OCI-LY3 (cell line): ENCODE measurements around the gene CFAP74.

ENCODE experiments used
- H2AFZ ChIP-seq: fragments of 200-600, 300-600 bp; shearing (Covaris generic); 2 replicates; pipeline ENCODE4 v1.6.0; 2014; ENCODE audit warnings: antibody characterized with exemption, low read depth, low read length
- H3K27ac ChIP-seq: fragments of 200-600, 300-600 bp; sonication (generic); 2 replicates; pipeline ENCODE4 v1.5.1; 2014; ENCODE audit warnings: mild to moderate bottlenecking, low read length, moderate library complexity, mixed read lengths
- H3K27me3 ChIP-seq: fragments of 200-600, 300-600 bp; sonication (generic); 2 replicates; pipeline ENCODE4 v1.6.1; 2014; ENCODE audit warnings: low read depth, low read length, mixed read lengths
- H3K36me3 ChIP-seq: fragments of 200-600, 300-600 bp; sonication (generic); replicated peaks from 2 replicates; pipeline ENCODE3; 2014; ENCODE audit warnings: low read depth, low read length, mixed read lengths
- H3K4me1 ChIP-seq: fragments of 300-600, 200-600 bp; sonication (generic); 2 replicates; pipeline ENCODE4 v1.6.1; 2014; ENCODE audit warnings: low read length, mixed read lengths
- H3K4me2 ChIP-seq: fragments of 200-600, 300-600 bp; sonication (generic); 2 replicates; pipeline ENCODE4 v1.6.1; 2014; ENCODE audit warnings: low read length, mixed read lengths
- H3K4me3 ChIP-seq: fragments of 300-600, 200-600 bp; sonication (generic); 2 replicates; pipeline ENCODE4 v1.5.1; 2014; ENCODE audit warnings: antibody characterized with exemption, mild to moderate bottlenecking, low read length, moderate library complexity
- H3K79me2 ChIP-seq: fragments of 300-600, 200-600 bp; shearing (Covaris generic); 2 replicates; pipeline ENCODE4 v1.6.1; 2014; ENCODE audit warnings: mild to moderate bottlenecking, low read length, mixed read lengths
- H3K9ac ChIP-seq: fragments of 300-600, 200-600 bp; shearing (Covaris generic); 2 replicates; pipeline ENCODE4 v1.6.0; 2014; ENCODE audit warnings: mild to moderate bottlenecking, low read length, moderate library complexity
- H3K9me3 ChIP-seq: fragments of 200-600, 300-600 bp; shearing (Covaris generic); 2 replicates; pipeline ENCODE4 v1.6.1; 2014; ENCODE audit warnings: low read length, mixed read lengths; ENCODE audit not compliant: insufficient read depth
- H4K20me1 ChIP-seq: fragments of 200-600, 300-600 bp; sonication (generic); 2 replicates; pipeline ENCODE4 v1.6.1; 2016; ENCODE audit warnings: low read length, mixed read lengths; ENCODE audit not compliant: insufficient read depth
- EZH2phosphoT487 ChIP-seq: fragments of 200-600 bp; shearing (Covaris generic); IDR thresholded peaks from 2 replicates; pipeline ENCODE4 v1.6.1; 2018; ENCODE audit warnings: antibody characterized with exemption, mixed run types, low read depth
- TF ChIP-seq, protein P1 (sequence below): fragments of 200-600, 300-600 bp; sonication (generic); IDR thresholded peaks from 2 replicates; pipeline ENCODE4 v1.5.1; 2014; ENCODE audit warnings: antibody characterized with exemption, low read length, low read depth

Gene CFAP74

DNA sequence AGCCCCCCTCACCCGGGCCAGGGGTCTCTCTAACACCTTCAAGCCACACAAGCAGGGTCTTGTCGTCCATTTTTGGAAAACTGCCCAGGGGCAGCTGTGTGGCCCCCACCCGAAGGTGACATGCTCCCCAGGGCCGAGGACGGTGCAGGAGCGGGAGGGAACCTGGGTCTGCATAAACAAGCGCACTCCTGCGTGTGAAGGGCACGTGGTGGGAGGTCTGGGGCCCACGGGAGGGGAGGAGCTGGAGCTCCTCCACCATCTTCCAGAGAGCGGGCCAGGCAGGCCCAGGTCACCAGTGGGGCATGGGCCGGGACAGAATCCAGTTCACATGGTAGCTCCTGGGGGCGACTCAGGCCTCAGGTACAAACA lies 16.5 kb downstream of the CFAP74 start:
- Histone ChIP-seq H3K36me3 (no peaks in the 10 kb centered on the region), H4K20me1 (no peaks in the 10 kb centered on the region), H3K4me2 (no peak overlapping the region), H3K9ac (no peak overlapping the region), H3K27ac (no peak overlapping the region), H3K79me2 (no peaks in the 10 kb centered on the region), H2AFZ (no peak overlapping the region), H3K9me3 (no peaks in the 10 kb centered on the region), H3K4me1 (no peaks in the 10 kb centered on the region), H3K27me3 (no peaks in the 10 kb centered on the region; the same call in 1 of the 2 replicates), H3K4me3 (no peak overlapping the region)
- no peak for TF ChIP-seq EZH2phosphoT487
- TF ChIP-seq, protein P1, sequence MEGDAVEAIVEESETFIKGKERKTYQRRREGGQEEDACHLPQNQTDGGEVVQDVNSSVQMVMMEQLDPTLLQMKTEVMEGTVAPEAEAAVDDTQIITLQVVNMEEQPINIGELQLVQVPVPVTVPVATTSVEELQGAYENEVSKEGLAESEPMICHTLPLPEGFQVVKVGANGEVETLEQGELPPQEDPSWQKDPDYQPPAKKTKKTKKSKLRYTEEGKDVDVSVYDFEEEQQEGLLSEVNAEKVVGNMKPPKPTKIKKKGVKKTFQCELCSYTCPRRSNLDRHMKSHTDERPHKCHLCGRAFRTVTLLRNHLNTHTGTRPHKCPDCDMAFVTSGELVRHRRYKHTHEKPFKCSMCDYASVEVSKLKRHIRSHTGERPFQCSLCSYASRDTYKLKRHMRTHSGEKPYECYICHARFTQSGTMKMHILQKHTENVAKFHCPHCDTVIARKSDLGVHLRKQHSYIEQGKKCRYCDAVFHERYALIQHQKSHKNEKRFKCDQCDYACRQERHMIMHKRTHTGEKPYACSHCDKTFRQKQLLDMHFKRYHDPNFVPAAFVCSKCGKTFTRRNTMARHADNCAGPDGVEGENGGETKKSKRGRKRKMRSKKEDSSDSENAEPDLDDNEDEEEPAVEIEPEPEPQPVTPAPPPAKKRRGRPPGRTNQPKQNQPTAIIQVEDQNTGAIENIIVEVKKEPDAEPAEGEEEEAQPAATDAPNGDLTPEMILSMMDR, result no peak

- no peak overlapping the region for H3K9ac ChIP-seq
- TF ChIP-seq, protein P1, result no peak
- no peak for TF ChIP-seq EZH2phosphoT487
- H3K27me3 ChIP-seq, result no peaks in the 10 kb centered on the region; the same call in 1 of the 2 replicates
Measured at GRCh38 chr1:1986451-1987141, 17.0 kb downstream of the CFAP74 start.

DNA sequence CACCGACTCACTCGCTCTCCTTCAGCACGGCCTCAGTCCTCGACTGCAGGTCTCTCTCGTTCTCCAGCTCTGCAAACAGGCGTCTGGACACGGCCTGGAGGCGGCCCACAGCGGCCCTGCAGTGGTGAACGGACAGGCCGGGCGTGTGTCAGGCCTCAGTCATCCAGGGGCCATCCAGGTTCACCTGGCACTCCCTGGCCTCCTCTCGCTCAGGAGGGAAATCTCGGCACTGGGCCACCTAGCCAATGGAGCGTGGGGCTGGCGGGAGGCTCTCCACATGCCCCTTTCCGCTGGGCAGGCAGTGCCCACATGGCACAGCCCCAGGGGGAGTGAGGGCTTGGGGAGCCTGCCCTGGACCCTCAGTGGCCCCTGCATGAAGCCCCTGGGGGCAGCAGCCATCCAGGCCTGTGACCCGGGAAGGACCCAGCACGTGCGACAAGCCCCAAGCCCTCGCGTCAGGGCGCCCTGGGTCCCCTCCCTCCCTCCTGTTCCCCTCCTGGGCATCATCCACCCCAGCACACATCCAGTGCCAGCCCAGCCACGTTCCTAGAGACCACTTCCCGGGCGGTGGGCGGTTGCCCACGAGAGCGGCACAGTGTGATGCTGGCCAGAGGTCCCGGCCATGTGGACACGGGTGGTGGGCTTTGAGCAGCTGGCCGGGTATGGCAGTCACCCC lies 18.1 kb downstream of the CFAP74 start:
- no peaks in the 10 kb centered on the region for H3K4me1 ChIP-seq
- no peak overlapping the region for H3K4me2 ChIP-seq
- H3K27ac ChIP-seq, result no peak overlapping the region
- no peaks in the 10 kb centered on the region for H3K36me3 ChIP-seq
- TF ChIP-seq, protein P1, result no peak
- TF ChIP-seq EZH2phosphoT487, result no peak
- H3K9ac ChIP-seq, result no peak overlapping the region
- H2AFZ ChIP-seq, result no peak overlapping the region
- H4K20me1 ChIP-seq, result no peaks in the 10 kb centered on the region
- no peaks in the 10 kb centered on the region for H3K79me2 ChIP-seq
- no peaks in the 10 kb centered on the region for H3K9me3 ChIP-seq
- no peaks in the 10 kb centered on the region; the same call in 1 of the 2 replicates for H3K27me3 ChIP-seq
- no peak overlapping the region for H3K4me3 ChIP-seq

More at GRCh38 chr1:1986451-1987141, 17.0 kb downstream of the CFAP74 start:
- Histone ChIP-seq H3K4me3 (no peak overlapping the region), H2AFZ (no peak overlapping the region), H3K9me3 (no peaks in the 10 kb centered on the region), H3K36me3 (no peaks in the 10 kb centered on the region), H4K20me1 (no peaks in the 10 kb centered on the region), H3K27ac (no peak overlapping the region), H3K4me1 (no peaks in the 10 kb centered on the region), H3K4me2 (no peak overlapping the region), H3K79me2 (no peaks in the 10 kb centered on the region)

GRCh38 chr1:1984560-1985070 lies 19.0 kb downstream of the CFAP74 start:
- Histone ChIP-seq H3K27ac (no peak overlapping the region), H3K4me1 (no peaks in the 10 kb centered on the region), H3K4me2 (no peak overlapping the region), H3K4me3 (no peak overlapping the region), H3K79me2 (no peaks in the 10 kb centered on the region), H3K9ac (no peak overlapping the region), H3K9me3 (no peaks in the 10 kb centered on the region), H2AFZ (no peak overlapping the region), H3K27me3 (no peaks in the 10 kb centered on the region), H3K36me3 (no peaks in the 10 kb centered on the region), H4K20me1 (no peaks in the 10 kb centered on the region)
- TF ChIP-seq, protein P1, result no peak
- TF ChIP-seq EZH2phosphoT487, result no peak
